ENCODE measurements around the gene LAG3. TPM values are rescaled to one million over a fixed set of nuclear protein-coding genes. Genes with fewer than 3 reads are reported as not detected.

Gene LAG3
- total RNA-seq, 1 experiment from 2014 or later, result 4.1 TPM

GRCh38 chr12:6750506-6750905 is 21.8 kb upstream of the LAG3 start:
- ChIA-PET POLR2A (ENCODE audit: low non-redundant PET) (no interaction called here), CTCF (no interaction called here)
- intact Hi-C loops (cut with micrococcal nuclease; ENCODE audit: unreplicated experiment), result loop anchor here (5.0 kb wide), 1 partner anchor 187 kb away; no protein-coding TSS in a partner anchor

GRCh38 chr12:6751767-6752166 is 20.6 kb upstream of the LAG3 start:
- CTCF ChIA-PET, result interaction anchor here (0.5 to 2.5 kb wide), 4 partner anchors 14 to 76 kb away, joined by 3 to 21 read pairs (median 4); partner anchors contain the start of genes GPR162, PTMS and ZNF384
- Histone ChIP-seq H3K4me1 (ENCODE audit: insufficient read depth, low read length, poor library complexity, severe bottlenecking) (peaks cover 18% of the 10 kb centered on the region), H3K27me3 (replicated peaks; ENCODE audit: insufficient read depth, low read depth, low read length, poor library complexity) (no peaks in the 10 kb centered on the region), H3K36me3 (ENCODE audit: insufficient read depth, low read length, poor library complexity, severe bottlenecking) (peaks cover 54% of the 10 kb centered on the region), H3K9me3 (ENCODE audit: low read depth, low read length, poor library complexity, severe bottlenecking) (no peaks in the 10 kb centered on the region), H3K27ac (ENCODE audit: low read depth, low read length, poor library complexity, severe bottlenecking) (peak overlapping the region; percentile 99), H3K4me3 (ENCODE audit: low read depth, low read length, poor library complexity, severe bottlenecking) (peak overlapping the region; percentile 100)
- no peak for DNase-seq (ENCODE audit: low spot score)
- intact Hi-C loops (cut with micrococcal nuclease; ENCODE audit: unreplicated experiment), result loop anchor here (2.0 to 5.0 kb wide), 2 partner anchors 15 to 186 kb away; partner anchors contain the start of gene PTMS
- POLR2A ChIA-PET (ENCODE audit: low non-redundant PET), result interaction anchor here (0.7 kb wide), 1 partner anchor 148 kb away, joined by 7 read pairs; no protein-coding TSS in a partner anchor
- TF ChIP-seq CTCF (conservative IDR thresholded peaks at IDR 0.05; ENCODE audit: low read depth, low read length), result no peak
- TF ChIP-seq EZH2 (IDR thresholded peaks at IDR 0.05; ENCODE audit: borderline replicate concordance, low read depth, low read length, poor library complexity, severe bottlenecking), result no peak
- BruUV-seq (replicated peaks), result no TSS peak

More at GRCh38 chr12:6750506-6750905, 21.8 kb upstream of the LAG3 start:
- peaks cover 62% of the 10 kb centered on the region for H3K36me3 ChIP-seq (ENCODE audit: insufficient read depth, low read length, poor library complexity, severe bottlenecking)
- no peak for TF ChIP-seq EZH2 (IDR thresholded peaks at IDR 0.05; ENCODE audit: borderline replicate concordance, low read depth, low read length, poor library complexity, severe bottlenecking)
- TF ChIP-seq CTCF (conservative IDR thresholded peaks at IDR 0.05; ENCODE audit: low read depth, low read length), result no peak
- no peak for DNase-seq (ENCODE audit: low spot score)
- H3K4me1 ChIP-seq (ENCODE audit: insufficient read depth, low read length, poor library complexity, severe bottlenecking), result peaks cover 18% of the 10 kb centered on the region
- H3K4me3 ChIP-seq (ENCODE audit: low read depth, low read length, poor library complexity, severe bottlenecking), result no peak overlapping the region
- BruUV-seq (replicated peaks), result no TSS peak
- H3K9me3 ChIP-seq (ENCODE audit: low read depth, low read length, poor library complexity, severe bottlenecking), result no peaks in the 10 kb centered on the region
- no peak overlapping the region for H3K27ac ChIP-seq (ENCODE audit: low read depth, low read length, poor library complexity, severe bottlenecking)
- no peaks in the 10 kb centered on the region for H3K27me3 ChIP-seq (replicated peaks; ENCODE audit: insufficient read depth, low read depth, low read length, poor library complexity)

GRCh38 chr12:6752167-6752920 is 20.0 kb upstream of the LAG3 start:
- intact Hi-C loops (cut with micrococcal nuclease; ENCODE audit: unreplicated experiment), result loop anchor here (2.0 to 5.0 kb wide), 2 partner anchors 14 to 185 kb away; partner anchors contain the start of gene PTMS
- H3K27me3 ChIP-seq (replicated peaks; ENCODE audit: insufficient read depth, low read depth, low read length, poor library complexity), result no peaks in the 10 kb centered on the region
- H3K9me3 ChIP-seq (ENCODE audit: low read depth, low read length, poor library complexity, severe bottlenecking), result no peaks in the 10 kb centered on the region
- DNase-seq (ENCODE audit: low spot score), result peak; percentile 55
- TF ChIP-seq CTCF (conservative IDR thresholded peaks at IDR 0.05; ENCODE audit: low read depth, low read length) (peak; percentile 48), EZH2 (IDR thresholded peaks at IDR 0.05; ENCODE audit: borderline replicate concordance, low read depth, low read length, poor library complexity, severe bottlenecking) (no peak)
- H3K36me3 ChIP-seq (ENCODE audit: insufficient read depth, low read length, poor library complexity, severe bottlenecking), result peaks cover 48% of the 10 kb centered on the region
- TSS peak; percentile 25 for BruUV-seq (replicated peaks)
- peaks cover 18% of the 10 kb centered on the region for H3K4me1 ChIP-seq (ENCODE audit: insufficient read depth, low read length, poor library complexity, severe bottlenecking)
- peak overlapping the region; percentile 99 for H3K27ac ChIP-seq (ENCODE audit: low read depth, low read length, poor library complexity, severe bottlenecking)
- CTCF ChIA-PET, result interaction anchor here (0.5 to 2.5 kb wide), 7 partner anchors 14 to 91 kb away, joined by 3 to 21 read pairs (median 5); partner anchors contain the start of genes GPR162, PTMS and ZNF384
- POLR2A ChIA-PET (ENCODE audit: low non-redundant PET), result interaction anchor here (1.4 kb wide), 1 partner anchor 13 kb away, joined by 6 read pairs; no protein-coding TSS in a partner anchor
- H3K4me3 ChIP-seq (ENCODE audit: low read depth, low read length, poor library complexity, severe bottlenecking), result peak overlapping the region; percentile 100

Measured in A673 (cell line).